HCT116 (cell line): ENCODE data around the gene CRIP3. TPM values are rescaled to one million over a fixed set of nuclear protein-coding genes. Genes with fewer than 3 reads are reported as not detected.

ENCODE experiments used
- ATAC-seq: fragments of 200-7000 bp; cut with Tn5 transposase; 2 replicates; pipeline ENCODE4 v1.9.1; 2020; ENCODE audit warnings: mild to moderate bottlenecking, moderate library complexity
- BruUV-seq: library from RNA; stranded (reverse); fragments of 400-500 nt; replicated peaks from 2 replicates; lab custom pipeline; 2021; lab: Mats Ljungman, UMichigan
- CTCF ChIA-PET: fragments of 300-600 bp; sonication (Branson Sonifier 250); formaldehyde crosslinking; loops from one replicate; lab custom pipeline; 2021; ENCODE audit warnings: antibody characterized with exemption; lab: Charles Lee
- POLR2A ChIA-PET: fragments of 300-600, 350-600 bp; sonication (Branson Sonifier 250); formaldehyde crosslinking; loops from one replicate; lab custom pipeline; 2021; ENCODE audit warnings: antibody characterized with exemption; lab: Charles Lee
- RAD21 ChIA-PET, 2 experiments: fragments of 300-600 bp; sonication (Branson Sonifier 250); formaldehyde crosslinking; loops; one replicate each; lab custom pipeline; 2023; ENCODE audit warnings: low total read pairs in 2 of 2; ENCODE audit not compliant: uncharacterized antibody in 2 of 2, unreplicated experiment in 2 of 2, low non-redundant PET in 1 of 2; lab: Charles Lee
- DNase-seq: peaks from one replicate; pipeline ENCODE4 v3.0.0-alpha.2; 2010; ENCODE audit warnings: low read depth, low spot score
- H2AFZ ChIP-seq: fragments of 200-600 bp; shearing (Covaris generic), sonication (generic); 2 replicates; pipeline ENCODE4 v1.6.1; 2017; ENCODE audit warnings: low read depth, mixed run types, mixed read lengths, antibody characterized with exemption, low read length; ENCODE audit not compliant: poor library complexity, severe bottlenecking
- H3K27ac ChIP-seq: 2 replicates; pipeline ENCODE4 v1.5.1; 2012; ENCODE audit warnings: low read depth, low read length
- H3K27me3 ChIP-seq: fragments of 200-600 bp; sonication (generic); 2 replicates; pipeline ENCODE4 v1.6.1; 2016; ENCODE audit warnings: mixed run types, low read length, mixed read lengths; ENCODE audit not compliant: insufficient read depth
- H3K36me3 ChIP-seq, 2 experiments: fragments of 200-500 bp in 1 of 2; fragments of 200-600 bp in 1 of 2; sonication (Bioruptor generic) in 1 of 2; sonication (generic) in 1 of 2; 2 replicates each; pipeline versions ENCODE4 v1.5.1 to v1.6.1; 2014 to 2016; ENCODE audit warnings: low read length in 2 of 2, inconsistent platforms in 1 of 2, mixed read lengths in 1 of 2, mixed run types in 1 of 2; ENCODE audit not compliant: insufficient read depth in 2 of 2, control insufficient read depth in 1 of 2
- H3K4me1 ChIP-seq, 2 experiments: fragments of 200-600 bp in 1 of 2; sonication (generic) in 1 of 2; 2 replicates each; pipeline versions ENCODE4 v1.5.1 to v1.6.1; 2012 to 2017; ENCODE audit warnings: low read length in 2 of 2, inconsistent platforms in 1 of 2, mild to moderate bottlenecking in 1 of 2, mixed read lengths in 1 of 2, mixed run types in 1 of 2, moderate library complexity in 1 of 2; ENCODE audit not compliant: insufficient read depth in 2 of 2, control insufficient read depth in 1 of 2
- H3K4me2 ChIP-seq: fragments of 200-600 bp; sonication (generic); 2 replicates; pipeline ENCODE4 v1.6.1; 2017; ENCODE audit warnings: mixed run types, low read length, mixed read lengths
- H3K4me3 ChIP-seq, 2 experiments: fragments of 200-600 bp in 1 of 2; sonication (generic) in 1 of 2; replicated peaks in 1 of 2; 2 replicates each; pipeline ENCODE4 v1.5.1; 2011 to 2016; ENCODE audit warnings: low read length in 2 of 2, control low read depth in 1 of 2, low read depth in 1 of 2, mild to moderate bottlenecking in 1 of 2, mixed read lengths in 1 of 2, mixed run types in 1 of 2
- H3K79me2 ChIP-seq: fragments of 200-600 bp; sonication (generic); 2 replicates; pipeline ENCODE4 v1.6.1; 2017; ENCODE audit warnings: mild to moderate bottlenecking, mixed run types, low read length, moderate library complexity, mixed read lengths; ENCODE audit not compliant: insufficient read depth
- H3K9ac ChIP-seq: fragments of 200-600 bp; sonication (generic); 2 replicates; pipeline ENCODE4 v1.6.1; 2016; ENCODE audit warnings: low read length, mixed read lengths
- H3K9me2 ChIP-seq: fragments of 200-600 bp; sonication (generic), shearing (Covaris generic); 2 replicates; pipeline ENCODE4 v1.6.1; 2017; ENCODE audit warnings: mixed run types, mild to moderate bottlenecking, moderate library complexity; ENCODE audit not compliant: insufficient read depth
- H3K9me3 ChIP-seq, 2 experiments: fragments of 200-500 bp in 1 of 2; fragments of 200-600 bp in 1 of 2; sonication (Bioruptor generic) in 1 of 2; sonication (generic) in 1 of 2; 2 replicates each; pipeline ENCODE4 v1.6.1; 2014 to 2017; ENCODE audit warnings: low read length in 2 of 2, mixed read lengths in 2 of 2, inconsistent platforms in 1 of 2, low read depth in 1 of 2, mild to moderate bottlenecking in 1 of 2, mixed run types in 1 of 2, moderate library complexity in 1 of 2; ENCODE audit not compliant: control insufficient read depth in 1 of 2, insufficient read depth in 1 of 2
- H4K20me1 ChIP-seq: fragments of 200-600 bp; sonication (generic), shearing (Covaris generic); 2 replicates; pipeline ENCODE4 v1.6.1; 2017; ENCODE audit warnings: mixed run types, mild to moderate bottlenecking, moderate library complexity; ENCODE audit not compliant: insufficient read depth
- CBX3 ChIP-seq: IDR thresholded peaks from 2 replicates; pipeline ENCODE4 v1.6.1; 2012; ENCODE audit warnings: low read depth
- CEBPB ChIP-seq: IDR thresholded peaks from 2 replicates; pipeline ENCODE4 v1.6.1; 2012; ENCODE audit warnings: low read depth
- CTCF ChIP-seq, 3 experiments: fragments of 200-600 bp in 1 of 3; sonication (generic) in 1 of 3; IDR thresholded peaks in 2 of 3; conservative IDR thresholded peaks in 1 of 3; 2 replicates each; pipeline ENCODE4 v1.5.1; 2012 to 2017; ENCODE audit warnings: low read depth in 2 of 3, low read length in 2 of 3, antibody characterized with exemption in 1 of 3, borderline replicate concordance in 1 of 3, control low read depth in 1 of 3, mild to moderate bottlenecking in 1 of 3, mixed read lengths in 1 of 3, mixed run types in 1 of 3, moderate library complexity in 1 of 3; ENCODE audit not compliant: insufficient read depth in 1 of 3
- EGR1 ChIP-seq: IDR thresholded peaks from 2 replicates; pipeline ENCODE4 v1.6.1; 2012; ENCODE audit warnings: low read depth
- EZH2 ChIP-seq: fragments of 200-600 bp; sonication (generic); IDR thresholded peaks from 2 replicates; pipeline ENCODE4 v1.6.1; 2017; ENCODE audit warnings: antibody characterized with exemption, mixed run types
- EZH2phosphoT487 ChIP-seq: fragments of 200-600 bp; IDR thresholded peaks from 2 replicates; pipeline ENCODE4 v1.6.1; 2018; ENCODE audit warnings: antibody characterized with exemption, borderline replicate concordance
- FOSL1 ChIP-seq: IDR thresholded peaks from 2 replicates; pipeline ENCODE4 v1.6.1; 2012; ENCODE audit warnings: low read depth
- JUND ChIP-seq: IDR thresholded peaks from 2 replicates; pipeline ENCODE4 v1.6.1; 2012
- POLR2A ChIP-seq: IDR thresholded peaks from 2 replicates; pipeline ENCODE4 v1.7.0; 2011; ENCODE audit warnings: borderline replicate concordance; ENCODE audit not compliant: insufficient read depth, insufficient read length; ENCODE audit errors: extremely low read depth
- REST ChIP-seq: IDR thresholded peaks from 2 replicates; pipeline ENCODE4 v1.6.1; 2012; ENCODE audit warnings: low read depth
- SIN3A ChIP-seq: IDR thresholded peaks from 2 replicates; pipeline ENCODE4 v1.6.1; 2012; ENCODE audit warnings: low read depth
- SP1 ChIP-seq: IDR thresholded peaks from 2 replicates; pipeline ENCODE4 v1.6.1; 2012; ENCODE audit warnings: low read depth
- TCF7L2 ChIP-seq: IDR thresholded peaks from 2 replicates; pipeline ENCODE4 v1.7.0; 2011; ENCODE audit warnings: borderline replicate concordance, inconsistent platforms; ENCODE audit not compliant: insufficient read depth, insufficient read length; ENCODE audit errors: extremely low read depth
- YY1 ChIP-seq: IDR thresholded peaks from 2 replicates; pipeline ENCODE4 v1.6.1; 2011; ENCODE audit warnings: low read length, low read depth, moderate library complexity, mild to moderate bottlenecking; ENCODE audit not compliant: insufficient replicate concordance; ENCODE audit errors: extremely low read depth
- ZBTB33 ChIP-seq: IDR thresholded peaks from 2 replicates; pipeline ENCODE4 v1.6.1; 2011; ENCODE audit warnings: mild to moderate bottlenecking, low read length, moderate library complexity; ENCODE audit not compliant: insufficient replicate concordance; ENCODE audit errors: extremely low read depth
- ZFX ChIP-seq: fragments of 450-650 bp; IDR thresholded peaks from 2 replicates; pipeline ENCODE4 v1.6.1; 2017
- ZNF274 ChIP-seq: fragments of 200-500 bp; sonication (Bioruptor generic); IDR thresholded peaks from 2 replicates; pipeline ENCODE4 v1.6.1; 2014; ENCODE audit warnings: mild to moderate bottlenecking, low read depth, low read length, inconsistent platforms
- intact Hi-C: fragments of 100-400 bp; cut with micrococcal nuclease; formaldehyde crosslinking; loops from 2 replicates; pipeline ENCODE4 v1.10.0; 2022
- total RNA-seq: library from RNA; stranded (reverse); gene quantifications from one replicate; pipeline ENCODE4 v1.2.1, GENCODE V29; 2021; ENCODE audit not compliant: unreplicated experiment

The CRIP3 gene
- total RNA-seq, 1 experiment from 2014 or later = not detected

- no peak for TF ChIP-seq ZBTB33
- TF ChIP-seq CEBPB = no peak
Observed at GRCh38 chr6:43282060-43282459, 26.6 kb downstream of the CRIP3 start (continued).

- no peaks in the 10 kb centered on the region for H3K9me3 ChIP-seq
- no peaks in the 10 kb centered on the region for H3K79me2 ChIP-seq
- no peak overlapping the region for H3K27ac ChIP-seq
- peaks cover 0 to 12% of the 10 kb centered on the region in 2 experiments; a peak in 2 of 4 replicates for H3K4me1 ChIP-seq
- RAD21 ChIA-PET = no interaction called here
- DNase-seq = no peak
- no peaks in the 10 kb centered on the region for H4K20me1 ChIP-seq
- H3K27me3 ChIP-seq = no peaks in the 10 kb centered on the region
- H3K9me2 ChIP-seq = no peaks in the 10 kb centered on the region
- H3K9ac ChIP-seq = no peak overlapping the region
- BruUV-seq = no TSS peak
- CTCF ChIA-PET = no interaction called here
- H3K36me3 ChIP-seq = no peaks in the 10 kb centered on the region
- H2AFZ ChIP-seq = no peak overlapping the region
- ATAC-seq = no peak
- H3K4me2 ChIP-seq = no peak overlapping the region
- intact Hi-C loops = no loop called here
- no peak overlapping the region for H3K4me3 ChIP-seq
- POLR2A ChIA-PET = no interaction called here
- TF ChIP-seq SIN3A (no peak), EGR1 (no peak), FOSL1 (no peak), CTCF (IDR thresholded peaks at IDR 0.05 in 2 of 3, conservative IDR thresholded peaks at IDR 0.05 in 1 of 3; ENCODE audit: borderline replicate concordance in 1 of 3, insufficient read depth in 1 of 3, low read depth in 2 of 3, low read length in 2 of 3) (no peak), CEBPB (no peak), EZH2phosphoT487 (no peak), ZFX (no peak), ZBTB33 (no peak), SP1 (no peak), JUND (no peak), YY1 (no peak), POLR2A (no peak), EZH2 (no peak), TCF7L2 (no peak), ZNF274 (no peak), REST (no peak), CBX3 (no peak)
Observed at GRCh38 chr6:43280234-43280633, 28.4 kb downstream of the CRIP3 start.
